GM12801 (cell line): Measurements from ENCODE around the gene DEFB123.

Source experiments
- TF ChIP-seq, protein P1 (sequence below): IDR thresholded peaks from one replicate; pipeline ENCODE4 v1.5.1; 2011; ENCODE audit warnings: control low read depth; ENCODE audit not compliant: insufficient read length; ENCODE audit errors: extremely low read depth

The DEFB123 gene

GRCh38 chr20:31496761-31497295 lies 56.4 kb downstream of the DEFB123 start:
- TF ChIP-seq, protein P1, sequence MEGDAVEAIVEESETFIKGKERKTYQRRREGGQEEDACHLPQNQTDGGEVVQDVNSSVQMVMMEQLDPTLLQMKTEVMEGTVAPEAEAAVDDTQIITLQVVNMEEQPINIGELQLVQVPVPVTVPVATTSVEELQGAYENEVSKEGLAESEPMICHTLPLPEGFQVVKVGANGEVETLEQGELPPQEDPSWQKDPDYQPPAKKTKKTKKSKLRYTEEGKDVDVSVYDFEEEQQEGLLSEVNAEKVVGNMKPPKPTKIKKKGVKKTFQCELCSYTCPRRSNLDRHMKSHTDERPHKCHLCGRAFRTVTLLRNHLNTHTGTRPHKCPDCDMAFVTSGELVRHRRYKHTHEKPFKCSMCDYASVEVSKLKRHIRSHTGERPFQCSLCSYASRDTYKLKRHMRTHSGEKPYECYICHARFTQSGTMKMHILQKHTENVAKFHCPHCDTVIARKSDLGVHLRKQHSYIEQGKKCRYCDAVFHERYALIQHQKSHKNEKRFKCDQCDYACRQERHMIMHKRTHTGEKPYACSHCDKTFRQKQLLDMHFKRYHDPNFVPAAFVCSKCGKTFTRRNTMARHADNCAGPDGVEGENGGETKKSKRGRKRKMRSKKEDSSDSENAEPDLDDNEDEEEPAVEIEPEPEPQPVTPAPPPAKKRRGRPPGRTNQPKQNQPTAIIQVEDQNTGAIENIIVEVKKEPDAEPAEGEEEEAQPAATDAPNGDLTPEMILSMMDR, result no peak

- TF ChIP-seq, protein P1, result no peak
Measured at GRCh38 chr20:31497838-31498540, 57.6 kb downstream of the DEFB123 start.
